Neuronal stem cell (in vitro differentiated cells): ENCODE results near the gene ADAMTS15.

ENCODE experiments used
- DNase-seq: peaks from one replicate; pipeline ENCODE4 v3.0.0-alpha.2; 2013; ENCODE audit warnings: low spot score
- H2AFZ ChIP-seq: one replicate; pipeline ENCODE4 v1.6.1; 2013; ENCODE audit warnings: mild to moderate bottlenecking, low read length, inconsistent platforms
- H2AK5ac ChIP-seq: 2 replicates; pipeline ENCODE4 v1.6.1; 2013; ENCODE audit warnings: low read depth, mild to moderate bottlenecking, inconsistent platforms, low read length, moderate library complexity, mixed read lengths
- H2BK120ac ChIP-seq: 2 replicates; pipeline ENCODE4 v1.6.1; 2013; ENCODE audit warnings: low read depth, mild to moderate bottlenecking, inconsistent platforms, low read length, moderate library complexity, mixed read lengths
- H2BK12ac ChIP-seq: one replicate; pipeline ENCODE4 v1.6.1; 2013; ENCODE audit warnings: low read length, inconsistent platforms
- H2BK15ac ChIP-seq: 2 replicates; pipeline ENCODE4 v1.6.1; 2013; ENCODE audit warnings: mild to moderate bottlenecking, low read length, inconsistent platforms, mixed read lengths
- H2BK5ac ChIP-seq: one replicate; pipeline ENCODE4 v1.6.1; 2013; ENCODE audit warnings: inconsistent platforms, mild to moderate bottlenecking, low read length, moderate library complexity
- H3K14ac ChIP-seq: one replicate; pipeline ENCODE4 v1.6.1; 2013; ENCODE audit warnings: low read length, inconsistent platforms
- H3K18ac ChIP-seq: 2 replicates; pipeline ENCODE4 v1.6.1; 2013; ENCODE audit warnings: low read length, inconsistent platforms
- H3K23ac ChIP-seq: 2 replicates; pipeline ENCODE4 v1.6.1; 2013; ENCODE audit warnings: low read depth, mild to moderate bottlenecking, mixed read lengths, low read length, inconsistent platforms; ENCODE audit not compliant: poor library complexity
- H3K27ac ChIP-seq: replicated peaks from 3 replicates; pipeline ENCODE4 v1.5.1; 2013; ENCODE audit warnings: low read length, inconsistent platforms
- H3K27me3 ChIP-seq, 3 experiments: 2 replicates each; pipeline ENCODE4 v1.6.1; 2013; ENCODE audit warnings: low read length in 3 of 3, mild to moderate bottlenecking in 2 of 3, inconsistent platforms in 1 of 3, low read depth in 1 of 3, mixed read lengths in 1 of 3, moderate library complexity in 1 of 3; ENCODE audit not compliant: control insufficient read depth in 3 of 3, insufficient read depth in 3 of 3
- H3K36me3 ChIP-seq, 2 donors: replicated peaks in 1 of 2; 2 replicates each; pipeline ENCODE4 v1.6.1; 2013; ENCODE audit warnings: low read length in 2 of 2; ENCODE audit not compliant: control insufficient read depth in 2 of 2, insufficient read depth in 2 of 2
- H3K4ac ChIP-seq: 2 replicates; pipeline ENCODE4 v1.6.1; 2013; ENCODE audit warnings: inconsistent platforms, mild to moderate bottlenecking, low read length, moderate library complexity
- H3K4me1 ChIP-seq, 2 donors: 1 replicate in 1 of 2; 2 replicates in 1 of 2; pipeline ENCODE4 v1.6.1; 2013; ENCODE audit warnings: low read length in 2 of 2, low read depth in 1 of 2; ENCODE audit not compliant: control insufficient read depth in 2 of 2, insufficient read depth in 1 of 2
- H3K4me2 ChIP-seq: one replicate; pipeline ENCODE4 v1.6.1; 2013; ENCODE audit warnings: mild to moderate bottlenecking, low read length, inconsistent platforms; ENCODE audit not compliant: insufficient read depth, poor library complexity, severe bottlenecking
- H3K4me3 ChIP-seq, 2 donors: 2 replicates each; pipeline ENCODE4 v1.5.1; 2013; ENCODE audit warnings: low read length in 2 of 2, mild to moderate bottlenecking in 2 of 2, inconsistent platforms in 1 of 2, moderate library complexity in 1 of 2
- H3K79me1 ChIP-seq: one replicate; pipeline ENCODE4 v1.6.1; 2013; ENCODE audit warnings: low read depth, mild to moderate bottlenecking, inconsistent platforms, low read length, moderate library complexity
- H3K9ac ChIP-seq: one replicate; pipeline ENCODE4 v1.6.1; 2013; ENCODE audit warnings: mild to moderate bottlenecking, low read depth, low read length, inconsistent platforms; ENCODE audit not compliant: poor library complexity
- H3K9me3 ChIP-seq, 2 donors: replicated peaks in 1 of 2; 2 replicates each; pipeline versions ENCODE3 to v1.6.1; 2013; ENCODE audit warnings: low read length in 2 of 2, mild to moderate bottlenecking in 2 of 2, inconsistent platforms in 1 of 2, low read depth in 1 of 2, mixed read lengths in 1 of 2, moderate library complexity in 1 of 2; ENCODE audit not compliant: control insufficient read depth in 2 of 2, insufficient read depth in 1 of 2
- H4K8ac ChIP-seq: one replicate; pipeline ENCODE4 v1.6.1; 2013; ENCODE audit warnings: low read depth, mild to moderate bottlenecking, inconsistent platforms, low read length, moderate library complexity
- H4K91ac ChIP-seq: one replicate; pipeline ENCODE4 v1.6.1; 2013; ENCODE audit warnings: low read length, low read depth, mild to moderate bottlenecking, inconsistent platforms; ENCODE audit not compliant: poor library complexity
- WGBS, 2 donors: extraction: QIAGEN DNeasy Blood & Tissue Kit; methylation state at CpG; one replicate each; pipeline ENCODE4 v1.1.7; 2013; ENCODE audit warnings: missing lambda C conversion rate in 2 of 2, mixed read lengths in 1 of 2; ENCODE audit not compliant: insufficient read length in 2 of 2, insufficient replicate concordance in 1 of 2; ENCODE audit errors: extremely low coverage in 2 of 2; 5-methylcytosine and 5-hydroxymethylcytosine counted together

Gene ADAMTS15

GRCh38 chr11:130451231-130452019 is 3.0 kb downstream of the ADAMTS15 start:
- Histone ChIP-seq H4K8ac (no peak overlapping the region), H2BK120ac (no peak overlapping the region), H2AK5ac (no peak overlapping the region), H3K4ac (no peak overlapping the region), H4K91ac (no peak overlapping the region), H2BK12ac (no peak overlapping the region), H3K27me3 (peaks cover 0 to 41% (median 21%) of the 10 kb centered on the region in 3 experiments), H3K18ac (no peak overlapping the region), H3K79me1 (no peaks in the 10 kb centered on the region), H3K9ac (no peak overlapping the region), H3K27ac (no peak overlapping the region), H3K4me1 (peaks cover 12 to 14% of the 10 kb centered on the region in 2 donors), H3K14ac (no peak overlapping the region), H2BK15ac (no peak overlapping the region), H3K4me3 (no peak overlapping the region), H3K4me2 (no peak overlapping the region), H2AFZ (no peak overlapping the region), H3K9me3 (no peaks in the 10 kb centered on the region), H3K36me3 (no peaks in the 10 kb centered on the region), H2BK5ac (no peak overlapping the region), H3K23ac (no peak overlapping the region)
- no CpG with 5 or more reads among the region's 6 CpGs for WGBS, 2 donors
- DNase-seq: no peak

- H2BK15ac ChIP-seq: no peak overlapping the region
- H3K9me3 ChIP-seq: no peaks in the 10 kb centered on the region
- no peak overlapping the region for H3K4ac ChIP-seq
- no peak overlapping the region for H4K91ac ChIP-seq
- H3K18ac ChIP-seq: no peak overlapping the region
- H3K79me1 ChIP-seq: no peaks in the 10 kb centered on the region
- H3K14ac ChIP-seq: no peak overlapping the region
- H2BK5ac ChIP-seq: no peak overlapping the region
- DNase-seq: no peak
- no peak overlapping the region for H3K23ac ChIP-seq
- no peak overlapping the region for H2AK5ac ChIP-seq
- H2BK12ac ChIP-seq: no peak overlapping the region
- H3K36me3 ChIP-seq: no peaks in the 10 kb centered on the region
- no peak overlapping the region for H3K9ac ChIP-seq
- H2BK120ac ChIP-seq: no peak overlapping the region
- no peak overlapping the region for H4K8ac ChIP-seq
- H3K27ac ChIP-seq: no peak overlapping the region
- no peak overlapping the region for H3K4me2 ChIP-seq
- H2AFZ ChIP-seq: no peak overlapping the region
- peaks cover 12 to 14% of the 10 kb centered on the region in 2 donors for H3K4me1 ChIP-seq
- H3K27me3 ChIP-seq: peaks cover 0 to 35% (median 21%) of the 10 kb centered on the region in 3 experiments
- H3K4me3 ChIP-seq: no peak overlapping the region
- WGBS, 2 donors: no CpG with 5 or more reads among the region's 9 CpGs
Observed at GRCh38 chr11:130452176-130452575, 3.7 kb downstream of the ADAMTS15 start.

GRCh38 chr11:130452940-130453339 is 4.5 kb downstream of the ADAMTS15 start:
- no peaks in the 10 kb centered on the region for H3K36me3 ChIP-seq
- no peak overlapping the region for H3K9ac ChIP-seq
- no peak overlapping the region for H2AK5ac ChIP-seq
- H4K8ac ChIP-seq: no peak overlapping the region
- no peak overlapping the region for H2BK5ac ChIP-seq
- no CpG with 5 or more reads among the region's 6 CpGs for WGBS, 2 donors
- peaks cover 0 to 35% (median 21%) of the 10 kb centered on the region in 3 experiments for H3K27me3 ChIP-seq
- no peaks in the 10 kb centered on the region for H3K9me3 ChIP-seq
- H3K27ac ChIP-seq: no peak overlapping the region
- H3K4me3 ChIP-seq: no peak overlapping the region
- H3K23ac ChIP-seq: no peak overlapping the region
- H3K4me1 ChIP-seq: peaks cover 10 to 13% of the 10 kb centered on the region in 2 donors
- H2AFZ ChIP-seq: no peak overlapping the region
- H3K14ac ChIP-seq: no peak overlapping the region
- no peak overlapping the region for H3K4ac ChIP-seq
- no peaks in the 10 kb centered on the region for H3K79me1 ChIP-seq
- H4K91ac ChIP-seq: no peak overlapping the region
- H2BK15ac ChIP-seq: no peak overlapping the region
- DNase-seq: no peak
- no peak overlapping the region for H3K4me2 ChIP-seq
- no peak overlapping the region for H2BK120ac ChIP-seq
- H3K18ac ChIP-seq: no peak overlapping the region
- H2BK12ac ChIP-seq: no peak overlapping the region

GRCh38 chr11:130454491-130455252 is 6.2 kb downstream of the ADAMTS15 start:
- no peak overlapping the region for H2BK12ac ChIP-seq
- no peak overlapping the region for H2AFZ ChIP-seq
- DNase-seq: no peak
- no peak overlapping the region for H3K4me3 ChIP-seq
- no peaks in the 10 kb centered on the region for H3K79me1 ChIP-seq
- no peak overlapping the region for H3K14ac ChIP-seq
- H2BK5ac ChIP-seq: no peak overlapping the region
- no peak overlapping the region for H2BK120ac ChIP-seq
- H3K18ac ChIP-seq: no peak overlapping the region
- H2BK15ac ChIP-seq: no peak overlapping the region
- no peak overlapping the region for H4K8ac ChIP-seq
- no peaks in the 10 kb centered on the region for H3K9me3 ChIP-seq
- no peak overlapping the region for H3K27ac ChIP-seq
- H2AK5ac ChIP-seq: no peak overlapping the region
- no peak overlapping the region for H3K4ac ChIP-seq
- H3K36me3 ChIP-seq: no peaks in the 10 kb centered on the region
- no peak overlapping the region for H3K4me2 ChIP-seq
- no peak overlapping the region for H3K23ac ChIP-seq
- H3K27me3 ChIP-seq: peaks cover 0 to 23% (median 12%) of the 10 kb centered on the region in 3 experiments
- H3K4me1 ChIP-seq: peaks cover 2 to 8% of the 10 kb centered on the region in 2 donors
- WGBS, 2 donors: no CpG with 5 or more reads among the region's 12 CpGs
- H3K9ac ChIP-seq: no peak overlapping the region
- no peak overlapping the region for H4K91ac ChIP-seq
